ENCODE measurements around the gene IL18RAP. TPM values are rescaled to one million over a fixed set of nuclear protein-coding genes. Genes with fewer than 3 reads are reported as not detected.

IL18RAP gene
- total RNA-seq, 1 experiment from 2014 or later = not detected

DNA sequence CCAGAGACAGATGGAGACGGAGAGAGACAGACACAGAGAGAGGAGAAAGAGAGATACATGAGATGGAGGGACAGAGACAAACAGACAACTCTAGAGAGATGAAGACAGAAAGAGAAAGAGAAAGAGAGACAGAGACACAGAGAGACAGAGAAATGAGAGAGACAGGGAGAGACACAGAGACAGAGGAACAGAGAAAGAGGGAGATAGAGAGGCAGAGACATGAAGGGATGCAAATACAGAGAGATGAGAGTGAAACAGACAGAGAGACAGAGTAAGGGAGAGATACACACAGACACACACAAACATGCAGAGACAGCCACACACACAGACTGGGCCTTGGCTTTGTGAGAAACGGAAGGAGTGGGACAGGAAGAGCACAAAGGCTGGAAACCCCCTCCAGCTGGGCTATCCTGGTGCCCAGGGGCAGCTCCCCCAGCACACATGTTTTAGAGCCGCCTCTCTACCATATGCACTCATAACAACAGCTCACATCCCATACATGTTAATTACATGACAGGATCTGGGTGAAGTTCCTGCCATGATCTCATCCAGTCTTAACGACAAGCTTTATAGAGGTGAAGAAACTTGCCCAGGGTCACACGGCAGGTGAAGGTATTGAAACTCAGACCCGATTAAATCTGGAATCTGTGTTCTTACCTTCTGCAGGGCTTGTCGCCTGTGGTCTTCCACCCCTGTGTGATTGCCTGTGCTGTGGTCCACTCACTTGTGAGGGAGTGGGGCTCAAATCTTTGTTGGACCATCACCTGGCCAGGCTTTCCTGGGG, 35.0 kb upstream of the IL18RAP start:
- no peak for DNase-seq
- Histone ChIP-seq H3K27me3 (replicated peaks; ENCODE audit: control insufficient read depth, insufficient read depth, low read length) (no peaks in the 10 kb centered on the region; the same call in 1 of the 2 replicates), H3K4me1 (no peaks in the 10 kb centered on the region), H3K36me3 (ENCODE audit: control insufficient read depth, insufficient read depth, low read length) (no peaks in the 10 kb centered on the region), H3K9me3 (peaks cover 9% of the 10 kb centered on the region), H3K4me3 (ENCODE audit: low read depth, low read length) (no peak overlapping the region)
- no peak overlapping the region for H3K27ac Mint-ChIP-seq (ENCODE audit: unreplicated experiment)
- no peak overlapping the region for H3K4me3 Mint-ChIP-seq (ENCODE audit: unreplicated experiment)
- CTCF ChIA-PET = no interaction called here
- no peaks in the 10 kb centered on the region for H3K4me1 Mint-ChIP-seq (ENCODE audit: low read depth, unreplicated experiment)
- POLR2A ChIA-PET = no interaction called here
- H3K9me3 Mint-ChIP-seq (ENCODE audit: unreplicated experiment) = peaks cover 19% of the 10 kb centered on the region
- intact Hi-C loops (cut with micrococcal nuclease; ENCODE audit: unreplicated experiment) = no loop called here
- H3K36me3 Mint-ChIP-seq (ENCODE audit: insufficient read depth, unreplicated experiment) = no peaks in the 10 kb centered on the region
- BruUV-seq (replicated peaks) = no TSS peak
- peaks cover 12% of the 10 kb centered on the region for H3K27me3 Mint-ChIP-seq (ENCODE audit: insufficient read depth, unreplicated experiment)
- TF ChIP-seq, protein P1, sequence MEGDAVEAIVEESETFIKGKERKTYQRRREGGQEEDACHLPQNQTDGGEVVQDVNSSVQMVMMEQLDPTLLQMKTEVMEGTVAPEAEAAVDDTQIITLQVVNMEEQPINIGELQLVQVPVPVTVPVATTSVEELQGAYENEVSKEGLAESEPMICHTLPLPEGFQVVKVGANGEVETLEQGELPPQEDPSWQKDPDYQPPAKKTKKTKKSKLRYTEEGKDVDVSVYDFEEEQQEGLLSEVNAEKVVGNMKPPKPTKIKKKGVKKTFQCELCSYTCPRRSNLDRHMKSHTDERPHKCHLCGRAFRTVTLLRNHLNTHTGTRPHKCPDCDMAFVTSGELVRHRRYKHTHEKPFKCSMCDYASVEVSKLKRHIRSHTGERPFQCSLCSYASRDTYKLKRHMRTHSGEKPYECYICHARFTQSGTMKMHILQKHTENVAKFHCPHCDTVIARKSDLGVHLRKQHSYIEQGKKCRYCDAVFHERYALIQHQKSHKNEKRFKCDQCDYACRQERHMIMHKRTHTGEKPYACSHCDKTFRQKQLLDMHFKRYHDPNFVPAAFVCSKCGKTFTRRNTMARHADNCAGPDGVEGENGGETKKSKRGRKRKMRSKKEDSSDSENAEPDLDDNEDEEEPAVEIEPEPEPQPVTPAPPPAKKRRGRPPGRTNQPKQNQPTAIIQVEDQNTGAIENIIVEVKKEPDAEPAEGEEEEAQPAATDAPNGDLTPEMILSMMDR (IDR thresholded peaks at IDR 0.05; ENCODE audit: insufficient read depth in 1 of 2, low read depth in 1 of 2, low read length in 1 of 2, severe bottlenecking in 1 of 2, unreplicated experiment in 1 of 2) = no peak

DNA sequence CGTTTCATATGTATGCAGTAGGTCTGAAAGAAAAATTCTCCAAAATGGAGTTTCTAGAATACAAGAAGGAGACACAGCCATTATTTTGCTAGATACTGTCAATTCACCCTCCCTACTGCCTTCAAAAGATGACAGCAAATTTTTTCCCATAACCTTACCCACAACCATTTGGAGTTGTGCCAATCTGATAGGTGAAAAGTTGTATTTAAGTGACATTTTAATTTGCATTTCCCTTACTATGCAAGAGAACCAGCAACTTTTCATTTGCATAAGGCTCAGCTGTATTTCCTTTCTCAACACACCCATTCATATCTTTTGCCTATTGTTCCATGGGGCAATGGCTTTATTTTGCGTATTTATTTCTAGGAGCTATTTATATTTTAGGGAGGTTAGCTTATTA, 31.4 kb upstream of the IL18RAP start:
- Mint-ChIP-seq H3K4me3 (ENCODE audit: unreplicated experiment) (no peak overlapping the region), H3K36me3 (ENCODE audit: insufficient read depth, unreplicated experiment) (no peaks in the 10 kb centered on the region), H3K4me1 (ENCODE audit: low read depth, unreplicated experiment) (no peaks in the 10 kb centered on the region), H3K27me3 (ENCODE audit: insufficient read depth, unreplicated experiment) (peaks cover 12% of the 10 kb centered on the region), H3K27ac (ENCODE audit: unreplicated experiment) (no peak overlapping the region), H3K9me3 (ENCODE audit: unreplicated experiment) (no peaks in the 10 kb centered on the region)
- ChIA-PET CTCF (no interaction called here), POLR2A (no interaction called here)
- no peaks in the 10 kb centered on the region; the same call in 1 of the 2 replicates for H3K27me3 ChIP-seq (replicated peaks; ENCODE audit: control insufficient read depth, insufficient read depth, low read length)
- H3K4me3 ChIP-seq (ENCODE audit: low read depth, low read length) = no peak overlapping the region
- no peaks in the 10 kb centered on the region for H3K9me3 ChIP-seq
- no peaks in the 10 kb centered on the region for H3K4me1 ChIP-seq
- DNase-seq = no peak
- intact Hi-C loops (cut with micrococcal nuclease; ENCODE audit: unreplicated experiment) = no loop called here
- TF ChIP-seq, protein P1 (IDR thresholded peaks at IDR 0.05; ENCODE audit: insufficient read depth in 1 of 2, low read depth in 1 of 2, low read length in 1 of 2, severe bottlenecking in 1 of 2, unreplicated experiment in 1 of 2) = no peak
- no TSS peak for BruUV-seq (replicated peaks)
- no peaks in the 10 kb centered on the region for H3K36me3 ChIP-seq (ENCODE audit: control insufficient read depth, insufficient read depth, low read length)

DNA sequence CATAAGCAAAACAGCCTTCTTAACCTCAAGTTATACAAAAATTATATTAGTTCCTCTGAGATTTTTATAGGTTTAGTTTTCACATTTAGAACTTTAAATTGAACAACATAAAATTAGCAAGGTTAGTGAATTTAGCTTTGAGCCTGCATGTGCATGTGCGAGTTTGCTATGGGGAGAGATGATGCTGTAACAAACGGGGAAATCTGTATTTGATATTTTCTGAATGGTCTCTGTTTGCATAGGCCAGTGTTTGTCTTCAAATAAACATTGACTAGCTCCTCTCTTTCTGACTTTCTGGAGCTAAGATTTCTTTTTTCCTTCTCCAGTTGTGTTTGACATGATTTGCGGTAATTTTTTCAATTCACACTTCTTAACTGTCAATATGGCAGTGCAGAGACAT, 30.9 kb upstream of the IL18RAP start:
- POLR2A ChIA-PET = no interaction called here
- intact Hi-C loops (cut with micrococcal nuclease; ENCODE audit: unreplicated experiment) = no loop called here
- H3K9me3 Mint-ChIP-seq (ENCODE audit: unreplicated experiment) = no peaks in the 10 kb centered on the region
- no TSS peak for BruUV-seq (replicated peaks)
- no peaks in the 10 kb centered on the region for H3K4me1 Mint-ChIP-seq (ENCODE audit: low read depth, unreplicated experiment)
- H3K36me3 Mint-ChIP-seq (ENCODE audit: insufficient read depth, unreplicated experiment) = no peaks in the 10 kb centered on the region
- Histone ChIP-seq H3K4me1 (no peaks in the 10 kb centered on the region), H3K9me3 (no peaks in the 10 kb centered on the region), H3K27me3 (replicated peaks; ENCODE audit: control insufficient read depth, insufficient read depth, low read length) (no peaks in the 10 kb centered on the region; the same call in 1 of the 2 replicates), H3K4me3 (ENCODE audit: low read depth, low read length) (no peak overlapping the region), H3K36me3 (ENCODE audit: control insufficient read depth, insufficient read depth, low read length) (no peaks in the 10 kb centered on the region)
- DNase-seq = no peak
- H3K4me3 Mint-ChIP-seq (ENCODE audit: unreplicated experiment) = no peak overlapping the region
- TF ChIP-seq, protein P1 (IDR thresholded peaks at IDR 0.05; ENCODE audit: insufficient read depth in 1 of 2, low read depth in 1 of 2, low read length in 1 of 2, severe bottlenecking in 1 of 2, unreplicated experiment in 1 of 2) = no peak
- H3K27ac Mint-ChIP-seq (ENCODE audit: unreplicated experiment) = no peak overlapping the region
- peaks cover 12% of the 10 kb centered on the region for H3K27me3 Mint-ChIP-seq (ENCODE audit: insufficient read depth, unreplicated experiment)
- CTCF ChIA-PET = no interaction called here

Measured in Caco-2 (cell line).